ENCODE measurements around the gene PROZ. TPM values are rescaled to one million over a fixed set of nuclear protein-coding genes. Genes with fewer than 3 reads are reported as not detected.

The PROZ gene
- total and polyA plus RNA-seq, 2 donors (not counting 1 experiment from before 2014, with no cell fraction given): not detected

DNA sequence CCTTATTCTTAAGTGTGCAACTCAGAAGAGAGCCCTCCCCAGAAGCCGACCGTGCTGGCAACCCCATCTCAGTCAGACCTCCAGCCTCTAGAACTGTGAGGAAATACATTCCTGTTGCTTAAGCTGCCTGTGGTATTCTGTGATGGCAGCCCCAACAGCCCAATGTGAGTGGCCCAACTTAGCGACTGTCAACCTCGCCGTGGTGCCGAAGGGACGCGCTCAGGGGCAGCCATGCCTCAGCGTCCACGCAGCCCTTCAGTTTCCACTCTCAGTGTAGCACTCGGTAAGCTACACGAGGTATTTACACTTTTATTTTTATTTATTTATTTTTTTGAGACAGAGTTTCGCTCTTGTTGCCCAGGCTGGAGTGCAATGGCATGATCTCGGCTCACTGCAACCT, 18.4 kb downstream of the PROZ start:
- H2AFZ ChIP-seq (ENCODE audit: low read length): no peak overlapping the region
- H3K79me2 ChIP-seq (ENCODE audit: control insufficient read depth, insufficient read depth, low read length): peaks cover 6% of the 10 kb centered on the region
- peak overlapping the region; percentile 57 for H3K27ac ChIP-seq (ENCODE audit: insufficient read depth, low read length)
- no peaks in the 10 kb centered on the region for H4K20me1 ChIP-seq (ENCODE audit: control insufficient read depth, extremely low read depth, insufficient read depth, low read length)
- DNase-seq (ENCODE audit: low read depth in 2 of 2): no peak
- no peak overlapping the region for H3K4me2 ChIP-seq (ENCODE audit: extremely low read depth, insufficient read depth, low read length)
- H3K36me3 ChIP-seq (ENCODE audit: control insufficient read depth, insufficient read depth, low read length): peaks cover 34% of the 10 kb centered on the region
- no peak overlapping the region for H3K9ac ChIP-seq (ENCODE audit: insufficient read depth, low read length)
- peaks cover 32% of the 10 kb centered on the region for H3K4me1 ChIP-seq (ENCODE audit: control insufficient read depth, extremely low read depth, insufficient read depth, low read length)
- H3K9me3 ChIP-seq (ENCODE audit: control insufficient read depth, insufficient read depth, low read depth, low read length): no peaks in the 10 kb centered on the region
- no peak overlapping the region for H3K4me3 ChIP-seq (replicated peaks in 1 of 4; ENCODE audit: control extremely low read depth in 1 of 4, insufficient read depth in 1 of 4, low read depth in 3 of 4, low read length in 4 of 4)
- H3K27me3 ChIP-seq (ENCODE audit: control insufficient read depth, insufficient read depth, low read length): no peaks in the 10 kb centered on the region
- TF ChIP-seq EZH2 (IDR thresholded peaks at IDR 0.05; ENCODE audit: low read length, missing control alignments): no peak
- TF ChIP-seq, protein P1, sequence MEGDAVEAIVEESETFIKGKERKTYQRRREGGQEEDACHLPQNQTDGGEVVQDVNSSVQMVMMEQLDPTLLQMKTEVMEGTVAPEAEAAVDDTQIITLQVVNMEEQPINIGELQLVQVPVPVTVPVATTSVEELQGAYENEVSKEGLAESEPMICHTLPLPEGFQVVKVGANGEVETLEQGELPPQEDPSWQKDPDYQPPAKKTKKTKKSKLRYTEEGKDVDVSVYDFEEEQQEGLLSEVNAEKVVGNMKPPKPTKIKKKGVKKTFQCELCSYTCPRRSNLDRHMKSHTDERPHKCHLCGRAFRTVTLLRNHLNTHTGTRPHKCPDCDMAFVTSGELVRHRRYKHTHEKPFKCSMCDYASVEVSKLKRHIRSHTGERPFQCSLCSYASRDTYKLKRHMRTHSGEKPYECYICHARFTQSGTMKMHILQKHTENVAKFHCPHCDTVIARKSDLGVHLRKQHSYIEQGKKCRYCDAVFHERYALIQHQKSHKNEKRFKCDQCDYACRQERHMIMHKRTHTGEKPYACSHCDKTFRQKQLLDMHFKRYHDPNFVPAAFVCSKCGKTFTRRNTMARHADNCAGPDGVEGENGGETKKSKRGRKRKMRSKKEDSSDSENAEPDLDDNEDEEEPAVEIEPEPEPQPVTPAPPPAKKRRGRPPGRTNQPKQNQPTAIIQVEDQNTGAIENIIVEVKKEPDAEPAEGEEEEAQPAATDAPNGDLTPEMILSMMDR (conservative IDR thresholded peaks at IDR 0.05 in 1 of 2, IDR thresholded peaks at IDR 0.05 in 1 of 2; ENCODE audit: low read depth in 1 of 2, low read length in 2 of 2): no peak

DNA sequence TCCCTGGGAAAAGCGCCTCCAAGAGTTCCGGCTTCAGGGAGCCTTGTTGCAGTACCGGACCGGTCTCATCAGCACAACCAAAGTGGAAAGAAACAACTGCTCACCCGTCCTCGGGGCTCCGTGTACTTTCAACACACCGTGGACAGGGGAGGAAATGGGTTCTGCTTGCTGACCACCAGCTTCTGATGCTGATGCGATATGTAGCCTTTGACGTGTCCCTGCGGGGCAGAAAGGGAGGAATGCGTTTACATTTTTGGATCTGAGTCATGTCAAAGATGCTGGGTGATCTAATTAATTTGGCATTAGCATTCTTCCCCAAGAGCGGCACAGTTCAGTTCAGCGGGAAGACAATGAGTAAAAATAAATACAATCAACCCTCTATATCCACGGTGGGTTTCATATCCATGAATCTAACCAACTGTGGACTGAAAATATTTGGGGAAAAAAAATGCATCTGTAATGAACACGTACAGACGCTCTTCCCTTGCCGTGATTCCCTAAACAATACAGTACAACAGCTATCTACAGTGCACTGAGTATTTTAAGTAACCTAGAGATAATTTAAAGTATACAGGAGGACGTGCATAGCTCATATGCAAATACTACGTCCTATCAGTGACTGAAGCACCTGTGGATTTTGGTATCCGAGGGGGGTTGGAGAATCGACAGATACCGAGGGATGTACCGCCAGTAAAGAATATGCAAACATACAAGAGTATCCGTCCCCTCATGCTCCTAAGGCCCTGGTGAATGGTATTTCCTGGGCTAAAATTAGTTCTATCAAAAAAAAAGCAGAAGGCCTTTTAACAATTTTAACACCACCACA, 19.8 kb downstream of the PROZ start:
- H3K9ac ChIP-seq (ENCODE audit: insufficient read depth, low read length): peak overlapping the region; percentile 74

DNA sequence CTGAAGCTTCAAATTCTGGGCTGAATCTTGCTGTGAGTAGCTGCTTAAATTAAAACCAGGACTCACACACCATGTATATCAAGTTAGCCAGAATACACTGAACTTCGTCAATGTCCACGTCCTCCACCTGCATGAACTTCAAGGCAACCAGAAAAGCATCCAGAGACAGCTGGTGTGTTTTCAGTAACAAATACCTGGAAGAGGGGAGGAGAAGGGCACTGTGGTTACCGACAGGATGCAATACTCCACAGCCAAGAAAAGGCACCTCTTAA, 20.4 kb downstream of the PROZ start:
- DNase-seq (ENCODE audit: low read depth in 2 of 2): no peak
- Histone ChIP-seq H3K79me2 (ENCODE audit: control insufficient read depth, insufficient read depth, low read length) (peaks cover 11% of the 10 kb centered on the region), H3K9ac (ENCODE audit: insufficient read depth, low read length) (peak overlapping the region; percentile 53), H3K9me3 (ENCODE audit: control insufficient read depth, insufficient read depth, low read depth, low read length) (no peaks in the 10 kb centered on the region), H3K4me3 (replicated peaks in 1 of 4; ENCODE audit: control extremely low read depth in 1 of 4, insufficient read depth in 1 of 4, low read depth in 3 of 4, low read length in 4 of 4) (no peak overlapping the region), H3K27me3 (ENCODE audit: control insufficient read depth, insufficient read depth, low read length) (no peaks in the 10 kb centered on the region), H4K20me1 (ENCODE audit: control insufficient read depth, extremely low read depth, insufficient read depth, low read length) (no peaks in the 10 kb centered on the region), H2AFZ (ENCODE audit: low read length) (no peak overlapping the region), H3K4me1 (ENCODE audit: control insufficient read depth, extremely low read depth, insufficient read depth, low read length) (peaks cover 33% of the 10 kb centered on the region), H3K36me3 (ENCODE audit: control insufficient read depth, insufficient read depth, low read length) (peaks cover 30% of the 10 kb centered on the region), H3K4me2 (ENCODE audit: extremely low read depth, insufficient read depth, low read length) (peak overlapping the region; percentile 46), H3K27ac (ENCODE audit: insufficient read depth, low read length) (peak overlapping the region; percentile 100)
- TF ChIP-seq, protein P1 (conservative IDR thresholded peaks at IDR 0.05 in 1 of 2, IDR thresholded peaks at IDR 0.05 in 1 of 2; ENCODE audit: low read depth in 1 of 2, low read length in 2 of 2): no peak
- TF ChIP-seq EZH2 (IDR thresholded peaks at IDR 0.05; ENCODE audit: low read length, missing control alignments): no peak

More for the DNA sequence above, 19.8 kb downstream of the PROZ start:
- Histone ChIP-seq H3K36me3 (ENCODE audit: control insufficient read depth, insufficient read depth, low read length) (peaks cover 26% of the 10 kb centered on the region), H3K27me3 (ENCODE audit: control insufficient read depth, insufficient read depth, low read length) (no peaks in the 10 kb centered on the region), H3K27ac (ENCODE audit: insufficient read depth, low read length) (peak overlapping the region; percentile 100), H4K20me1 (ENCODE audit: control insufficient read depth, extremely low read depth, insufficient read depth, low read length) (no peaks in the 10 kb centered on the region), H3K9me3 (ENCODE audit: control insufficient read depth, insufficient read depth, low read depth, low read length) (no peaks in the 10 kb centered on the region), H3K4me3 (replicated peaks in 1 of 4; ENCODE audit: control extremely low read depth in 1 of 4, insufficient read depth in 1 of 4, low read depth in 3 of 4, low read length in 4 of 4) (peak overlapping the region in 3 of 4 experiments; percentile 29 to 45 (median 43)), H3K4me1 (ENCODE audit: control insufficient read depth, extremely low read depth, insufficient read depth, low read length) (peaks cover 33% of the 10 kb centered on the region), H3K4me2 (ENCODE audit: extremely low read depth, insufficient read depth, low read length) (peak overlapping the region; percentile 82), H2AFZ (ENCODE audit: low read length) (no peak overlapping the region), H3K79me2 (ENCODE audit: control insufficient read depth, insufficient read depth, low read length) (peaks cover 8% of the 10 kb centered on the region)
- TF ChIP-seq EZH2 (IDR thresholded peaks at IDR 0.05; ENCODE audit: low read length, missing control alignments): no peak
- TF ChIP-seq, protein P1 (conservative IDR thresholded peaks at IDR 0.05 in 1 of 2, IDR thresholded peaks at IDR 0.05 in 1 of 2; ENCODE audit: low read depth in 1 of 2, low read length in 2 of 2): no peak
- DNase-seq (ENCODE audit: low read depth in 2 of 2): peak; percentile 92 to 98
